Midbrain (tissue), 1 donor: ENCODE data around the gene CABP2.
A peak's percentile ranks its signal among the peaks of the same experiment; 100 is the strongest.
"Not testable (repeated sequence)": the region's sequence is repeated elsewhere in the genome, so short reads cannot be mapped to it uniquely, and the experiment has no call there.

ENCODE experiments used
- DNase-seq: peaks from one replicate; lab custom pipeline; 2025; lab: John Stamatoyannopoulos, UW

The CABP2 gene

GRCh38 chr11:67522844-67523555 is at the start of gene CABP2:
Gene CABP2 (minus strand): TSS chr11:67523446. CDS start chr11:67523326, 120 bp downstream.
- no peak for DNase-seq

GRCh38 chr11:67572747-67573419 is 49.6 kb upstream of the CABP2 start:
- peak; percentile 58 for DNase-seq

- no peak for DNase-seq
These were observed 49.1 kb upstream of the CABP2 start for GRCh38 chr11:67572305-67572704.

- DNase-seq: no peak
These were observed 48.2 kb upstream of the CABP2 start for GRCh38 chr11:67571443-67571842.

- DNase-seq: no peak
These were observed 41.0 kb upstream of the CABP2 start for GRCh38 chr11:67564230-67564629.

- DNase-seq: not testable (repeated sequence)
These were observed 40.5 kb upstream of the CABP2 start for GRCh38 chr11:67563705-67564114.

GRCh38 chr11:67562963-67563704 is 39.9 kb upstream of the CABP2 start:
- DNase-seq: no peak

- no peak for DNase-seq
These were observed 38.8 kb upstream of the CABP2 start for GRCh38 chr11:67561971-67562619.

- no peak for DNase-seq
These were observed 35.0 kb upstream of the CABP2 start for GRCh38 chr11:67558084-67558772.

- DNase-seq: no peak
These were observed 33.0 kb upstream of the CABP2 start for GRCh38 chr11:67556244-67556643.

GRCh38 chr11:67551697-67552096 is 28.5 kb upstream of the CABP2 start:
- not testable (repeated sequence) for DNase-seq

GRCh38 chr11:67551127-67551526 is 27.9 kb upstream of the CABP2 start:
- DNase-seq: no peak

GRCh38 chr11:67548555-67549110 is 25.4 kb upstream of the CABP2 start:
- DNase-seq: no peak

- not testable (repeated sequence) for DNase-seq
These were observed 24.9 kb upstream of the CABP2 start for GRCh38 chr11:67548112-67548511.

GRCh38 chr11:67545280-67545679 is 22.0 kb upstream of the CABP2 start:
- no peak for DNase-seq

- DNase-seq: no peak
These were observed 21.5 kb upstream of the CABP2 start for GRCh38 chr11:67544616-67545242.

GRCh38 chr11:67543585-67543984 is 20.3 kb upstream of the CABP2 start:
- no peak for DNase-seq

GRCh38 chr11:67542971-67543370 is 19.7 kb upstream of the CABP2 start:
- DNase-seq: no peak

- DNase-seq: no peak
These were observed 18.9 kb upstream of the CABP2 start for GRCh38 chr11:67542169-67542568.

- DNase-seq: no peak
These were observed 18.0 kb upstream of the CABP2 start for GRCh38 chr11:67541198-67541597.

GRCh38 chr11:67539550-67539949 is 16.3 kb upstream of the CABP2 start:
- DNase-seq: no peak
